BLaER1 treated with 17β-estradiol and CSF1 and Interleukin-3, amounts not matched to agents 10 nM and 100 nM (cell line): ENCODE data around the gene SLFNL1.

Source experiments
- H3K27ac ChIP-seq, 11 experiments: shearing (Covaris generic); formaldehyde crosslinking; 2 replicates each; pipeline ENCODE4 v1.8.1; 2022
- H3K27me3 ChIP-seq, 11 experiments: shearing (Covaris generic); formaldehyde crosslinking; 2 replicates each; pipeline ENCODE4 v1.8.1; 2022
- H3K36me3 ChIP-seq, 11 experiments: shearing (Covaris generic); formaldehyde crosslinking; 2 replicates each; pipeline ENCODE4 v1.8.1; 2022
- H3K4me1 ChIP-seq, 10 experiments: shearing (Covaris generic); formaldehyde crosslinking; 2 replicates each; pipeline ENCODE4 v1.8.1; 2022
- H3K4me2 ChIP-seq, 11 experiments: shearing (Covaris generic); formaldehyde crosslinking; 2 replicates each; pipeline ENCODE4 v1.8.1; 2022
- H3K4me3 ChIP-seq, 10 experiments: shearing (Covaris generic); formaldehyde crosslinking; 2 replicates each; pipeline ENCODE4 v1.8.1; 2022
- H3K9ac ChIP-seq, 11 experiments: shearing (Covaris generic); formaldehyde crosslinking; 2 replicates each; pipeline ENCODE4 v1.8.1; 2022
- H3K9me3 ChIP-seq, 11 experiments: shearing (Covaris generic); formaldehyde crosslinking; replicated peaks in 1 of 11; 2 replicates each; pipeline ENCODE4 v1.8.1; 2022
- H4K20me1 ChIP-seq, 11 experiments: shearing (Covaris generic); formaldehyde crosslinking; 2 replicates each; pipeline ENCODE4 v1.8.1; 2022
- Cebpa-rat ChIP-seq, 11 experiments: shearing (Covaris generic); IDR thresholded peaks; 2 replicates each; pipeline ENCODE4 v1.8.1; 2022

Gene SLFNL1

DNA sequence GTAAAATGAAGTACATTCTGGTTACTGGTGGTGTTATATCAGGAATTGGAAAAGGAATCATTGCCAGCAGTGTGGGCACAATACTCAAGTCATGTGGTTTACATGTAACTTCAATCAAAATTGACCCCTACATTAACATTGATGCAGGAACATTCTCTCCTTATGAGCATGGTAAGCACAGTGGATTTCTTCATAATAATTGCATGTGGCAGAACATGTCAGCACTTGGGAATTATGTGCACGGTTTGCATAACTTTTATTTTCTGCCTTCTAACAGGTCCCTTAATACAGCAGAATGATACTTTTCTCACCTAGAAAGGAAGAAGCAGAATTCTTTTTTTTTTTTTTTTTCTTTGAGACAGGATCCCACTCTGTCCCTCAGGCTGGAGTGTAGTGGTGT, 38.2 kb downstream of the SLFNL1 start:
- TF ChIP-seq Cebpa-rat (IDR thresholded peaks at IDR 0.05) = no peak
- Histone ChIP-seq H3K36me3 (peaks cover 38 to 73% (median 65%) of the 10 kb centered on the region in 11 experiments), H4K20me1 (peaks cover 0 to 80% (median 71%) of the 10 kb centered on the region in 11 experiments; a peak in 17 of 22 replicates), H3K9ac (peak overlapping the region in 1 of 11 experiments; percentile 98; a peak in 2 of 22 replicates), H3K4me1 (peaks cover 36 to 74% (median 71%) of the 10 kb centered on the region in 10 experiments), H3K4me3 (no peak overlapping the region), H3K27ac (no peak overlapping the region), H3K27me3 (no peaks in the 10 kb centered on the region), H3K4me2 (peak overlapping the region in 9 of 11 experiments; percentile 91 to 98 (median 95); a peak in 17 of 22 replicates), H3K9me3 (no peaks in the 10 kb centered on the region)

DNA sequence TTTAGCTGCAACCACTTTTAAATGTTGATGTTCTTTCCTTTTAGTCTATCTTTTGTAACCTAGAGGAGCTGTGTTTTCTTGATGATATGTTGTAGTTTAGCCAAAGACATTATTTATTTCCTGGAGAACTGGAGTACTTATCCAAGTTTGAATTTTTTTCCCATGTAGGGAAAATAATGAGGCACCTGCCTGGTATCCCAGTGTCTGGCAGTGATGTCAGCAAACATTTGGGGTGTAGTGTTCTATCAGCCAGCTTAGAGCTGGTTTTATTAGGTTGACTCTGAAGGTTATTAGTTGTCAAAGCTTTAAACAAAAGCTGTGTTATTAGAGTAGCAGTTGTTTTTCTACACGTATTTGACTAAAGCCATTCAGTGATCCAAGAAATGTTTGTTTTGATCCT, 38.8 kb downstream of the SLFNL1 start:
- Histone ChIP-seq H3K27ac (no peak overlapping the region), H3K4me2 (peak overlapping the region in 9 of 11 experiments; percentile 91 to 98 (median 95); a peak in 18 of 22 replicates), H3K27me3 (no peaks in the 10 kb centered on the region), H3K4me1 (peaks cover 36 to 74% (median 71%) of the 10 kb centered on the region in 10 experiments), H4K20me1 (peaks cover 0 to 76% (median 69%) of the 10 kb centered on the region in 11 experiments; a peak in 17 of 22 replicates), H3K9ac (peak overlapping the region in 5 of 11 experiments; percentile 1 to 99 (median 98); a peak in 5 of 22 replicates), H3K36me3 (peaks cover 33 to 67% (median 59%) of the 10 kb centered on the region in 11 experiments), H3K4me3 (no peak overlapping the region), H3K9me3 (no peaks in the 10 kb centered on the region)
- no peak for TF ChIP-seq Cebpa-rat (IDR thresholded peaks at IDR 0.05)

DNA sequence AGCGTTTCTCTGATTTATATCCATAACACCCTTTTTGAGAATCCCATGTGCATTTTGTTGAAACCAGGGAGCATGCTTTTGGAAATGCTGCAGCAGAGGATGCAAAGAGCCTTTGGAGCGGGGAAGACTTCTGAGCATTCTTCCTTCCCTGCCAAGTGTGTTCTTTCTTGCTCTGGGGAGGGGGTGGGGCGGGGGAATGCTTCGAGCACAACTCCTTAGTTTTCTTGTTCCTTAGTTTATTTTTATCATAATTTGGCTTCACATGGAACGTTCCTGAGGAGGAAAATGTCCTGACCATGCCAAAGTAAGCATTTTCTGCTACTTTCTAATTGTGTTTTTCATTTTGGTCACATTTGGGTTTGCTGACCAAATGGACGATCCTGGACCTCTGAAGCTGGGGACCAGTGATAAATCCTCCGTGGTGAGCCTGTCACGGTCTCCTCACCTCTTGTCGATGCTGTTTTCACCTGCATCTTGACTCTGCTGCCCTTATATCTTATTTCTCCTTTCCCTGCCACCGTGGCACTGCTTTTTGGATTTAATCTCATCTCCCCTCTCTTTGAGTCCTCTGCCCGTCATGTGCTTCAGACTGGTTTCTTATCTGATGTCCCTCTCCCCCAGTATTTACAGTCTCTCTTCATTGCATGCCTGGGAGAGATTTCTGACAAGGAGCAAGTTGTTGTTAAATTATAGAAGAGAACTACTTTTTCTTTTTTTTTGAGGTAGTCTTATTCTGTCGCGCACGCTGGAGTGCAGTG, 39.7 kb downstream of the SLFNL1 start:
- Histone ChIP-seq H3K4me1 (peaks cover 36 to 71% (median 67%) of the 10 kb centered on the region in 10 experiments), H3K9me3 (no peaks in the 10 kb centered on the region), H3K36me3 (peaks cover 24 to 59% (median 51%) of the 10 kb centered on the region in 11 experiments), H3K27me3 (no peaks in the 10 kb centered on the region), H3K9ac (peak overlapping the region in 9 of 11 experiments; percentile 84 to 99 (median 98); a peak in 16 of 22 replicates), H3K4me3 (peak overlapping the region in 8 of 10 experiments; percentile 78 to 95 (median 91); a peak in 15 of 20 replicates), H4K20me1 (peaks cover 0 to 68% (median 62%) of the 10 kb centered on the region in 11 experiments; a peak in 17 of 22 replicates), H3K27ac (no peak overlapping the region; a peak in 1 of 22 replicates), H3K4me2 (peak overlapping the region; percentile 90 to 98 (median 95); a peak in 21 of 22 replicates)
- TF ChIP-seq Cebpa-rat (IDR thresholded peaks at IDR 0.05) = no peak

DNA sequence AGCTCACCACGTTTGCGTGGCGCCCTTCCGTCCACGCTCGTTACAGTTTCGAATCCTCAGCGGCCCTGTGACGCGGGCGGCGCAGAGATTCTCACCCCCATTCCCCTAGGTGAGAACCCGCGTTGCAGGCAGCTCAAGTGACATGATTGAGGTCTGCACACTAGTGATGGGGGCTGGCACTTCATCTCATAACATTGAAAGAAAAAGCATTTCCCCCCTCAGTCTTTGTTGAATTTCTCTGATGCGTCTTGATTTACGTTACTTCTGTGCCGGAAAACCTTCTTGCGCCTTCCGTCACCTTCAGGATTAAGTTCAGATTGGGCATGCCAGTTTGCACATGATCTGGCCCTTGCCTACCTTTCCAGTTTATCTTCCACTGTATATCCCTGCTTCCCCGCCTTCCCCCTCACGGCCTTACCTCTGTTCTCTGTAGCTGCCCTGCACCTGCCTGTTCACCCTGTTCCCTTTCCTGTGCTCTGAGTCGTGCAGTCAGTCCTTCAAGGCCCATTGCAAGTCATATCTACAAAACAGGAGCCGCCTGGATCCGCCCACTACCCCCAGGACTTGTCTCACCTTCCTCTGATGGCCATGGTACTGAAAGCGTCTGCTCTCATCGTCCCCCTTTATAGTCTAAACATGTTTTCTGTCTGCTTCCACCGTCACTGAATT, 40.9 kb downstream of the SLFNL1 start:
- H3K4me3 ChIP-seq = peak overlapping the region; percentile 74 to 95 (median 86)
- H3K36me3 ChIP-seq = peaks cover 13 to 46% (median 38%) of the 10 kb centered on the region in 11 experiments
- peak overlapping the region; percentile 84 to 99 (median 98) for H3K9ac ChIP-seq
- H4K20me1 ChIP-seq = peaks cover 0 to 56% (median 50%) of the 10 kb centered on the region in 11 experiments; a peak in 17 of 22 replicates
- peak overlapping the region; percentile 90 to 98 (median 95) for H3K4me2 ChIP-seq
- H3K9me3 ChIP-seq = no peaks in the 10 kb centered on the region
- H3K27me3 ChIP-seq = no peaks in the 10 kb centered on the region
- TF ChIP-seq Cebpa-rat (IDR thresholded peaks at IDR 0.05) = no peak
- H3K4me1 ChIP-seq = peaks cover 35 to 59% (median 56%) of the 10 kb centered on the region in 10 experiments
- H3K27ac ChIP-seq = peak overlapping the region; percentile 79 to 99 (median 98)

DNA sequence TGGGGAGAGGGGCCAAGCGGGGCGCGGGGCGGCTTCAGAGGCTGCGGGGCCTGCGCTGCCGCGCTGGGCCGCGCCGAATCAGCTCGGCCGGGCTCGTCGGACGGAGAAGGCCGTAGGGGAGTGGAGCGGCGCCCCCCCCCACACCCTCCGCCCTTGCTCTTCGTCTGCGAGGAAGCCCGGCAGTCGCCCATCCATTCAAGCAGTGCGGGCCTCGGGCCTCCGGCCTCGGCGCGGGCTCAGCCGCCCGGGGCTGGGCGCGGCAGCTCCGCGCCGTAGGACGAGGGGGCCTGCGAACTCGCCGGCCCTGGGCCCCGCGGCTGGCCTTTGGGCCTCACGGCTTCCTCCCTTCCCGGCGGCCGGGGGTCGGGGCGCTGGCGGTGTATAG, 41.5 kb downstream of the SLFNL1 start:
- Histone ChIP-seq H4K20me1 (peaks cover 0 to 50% (median 45%) of the 10 kb centered on the region in 11 experiments; a peak in 17 of 22 replicates), H3K4me1 (peaks cover 30 to 56% (median 53%) of the 10 kb centered on the region in 10 experiments)

DNA sequence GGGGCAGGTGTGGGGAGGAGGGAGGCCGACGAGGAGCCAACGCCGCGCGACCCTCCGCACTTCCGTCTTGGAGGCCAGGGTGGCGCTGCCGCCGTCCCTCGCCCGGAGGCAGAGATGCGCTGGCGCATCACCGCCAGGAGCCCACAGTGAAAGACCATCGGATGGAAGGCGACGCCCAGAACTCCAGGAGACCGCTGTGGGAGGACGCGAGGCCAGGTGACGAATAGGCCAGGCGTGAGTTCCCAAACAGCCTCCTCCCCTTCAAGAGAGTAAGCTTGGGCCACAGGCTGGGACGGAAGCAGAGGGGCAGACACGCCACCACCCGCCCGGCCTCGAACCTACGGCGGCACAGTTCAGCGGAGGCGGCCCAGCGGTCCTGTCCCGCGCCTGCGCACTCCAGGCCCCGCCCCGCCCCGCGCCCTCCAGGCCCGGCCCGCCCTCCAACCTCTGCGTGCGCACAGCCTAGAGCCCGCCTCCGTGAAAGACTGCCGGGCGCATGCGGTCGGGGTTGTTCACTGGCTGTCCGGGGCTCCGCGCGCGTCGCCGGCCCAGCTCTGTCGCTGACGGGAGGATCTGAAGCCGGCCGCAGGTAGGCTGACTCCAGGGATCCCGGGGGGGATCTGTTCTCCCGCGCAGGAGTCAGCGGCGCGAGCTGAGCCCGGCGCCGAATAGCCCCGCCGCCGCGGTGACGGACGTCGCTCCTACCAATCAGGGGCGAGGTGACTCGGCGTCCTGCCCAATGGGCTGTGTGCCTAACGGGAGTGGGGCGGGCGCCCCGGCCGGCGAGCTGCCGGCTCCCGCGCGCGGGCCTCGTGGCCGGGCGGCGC, 42.1 kb downstream of the SLFNL1 start, which contains the start of gene CTPS1:
CTPS1 (plus strand) TSS at position 456 of the 827 bp plus-strand sequence. CDS start 3,595 bp downstream, outside the sequence.
- Histone ChIP-seq H4K20me1 (peaks cover 0 to 44% (median 39%) of the 10 kb centered on the region in 11 experiments; a peak in 17 of 22 replicates), H3K4me2 (peak within 1 kb of the TSS; percentile 90 to 98 (median 95)), H3K27me3 (no peaks in the 10 kb centered on the region), H3K9ac (peak within 1 kb of the TSS; percentile 84 to 99 (median 98)), H3K27ac (peak within 1 kb of the TSS; percentile 79 to 99 (median 98)), H3K9me3 (no peaks in the 10 kb centered on the region), H3K4me3 (peak within 1 kb of the TSS; percentile 74 to 95 (median 86)), H3K36me3 (peaks cover 9 to 35% (median 26%) of the 10 kb centered on the region in 11 experiments), H3K4me1 (peaks cover 24 to 50% (median 47%) of the 10 kb centered on the region in 10 experiments)
- no peak for TF ChIP-seq Cebpa-rat (IDR thresholded peaks at IDR 0.05)

More for the DNA sequence above, 41.5 kb downstream of the SLFNL1 start:
- Histone ChIP-seq H3K9ac (peak overlapping the region; percentile 84 to 99 (median 98)), H3K27me3 (no peaks in the 10 kb centered on the region), H3K4me2 (peak overlapping the region; percentile 90 to 98 (median 95)), H3K27ac (peak overlapping the region; percentile 79 to 99 (median 98)), H3K9me3 (no peaks in the 10 kb centered on the region), H3K4me3 (peak overlapping the region; percentile 74 to 95 (median 86)), H3K36me3 (peaks cover 13 to 41% (median 32%) of the 10 kb centered on the region in 11 experiments)
- TF ChIP-seq Cebpa-rat (IDR thresholded peaks at IDR 0.05) = no peak

DNA sequence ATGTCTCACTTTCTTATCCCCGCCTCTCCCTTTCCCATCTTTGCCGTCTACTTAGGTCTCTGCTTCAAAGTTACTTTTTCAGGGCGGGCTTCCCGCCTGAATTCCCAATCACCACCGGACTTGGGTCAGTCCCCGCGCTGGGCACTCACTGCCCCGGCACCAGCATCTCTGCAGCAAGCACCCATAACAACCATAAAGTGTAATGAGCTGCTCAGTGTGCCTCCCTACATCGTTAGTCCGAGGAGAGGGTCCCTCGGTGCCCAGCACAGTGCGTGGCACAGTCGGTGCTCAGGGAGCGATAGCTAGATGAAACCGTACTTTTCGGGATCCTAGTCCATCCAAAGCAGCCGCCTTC, 42.7 kb downstream of the SLFNL1 start:
- H3K36me3 ChIP-seq = peaks cover 4 to 29% (median 21%) of the 10 kb centered on the region in 11 experiments; a peak in 21 of 22 replicates
- H3K27me3 ChIP-seq = no peaks in the 10 kb centered on the region
- peak overlapping the region; percentile 79 to 99 (median 98); a peak in 21 of 22 replicates for H3K27ac ChIP-seq
- TF ChIP-seq Cebpa-rat (IDR thresholded peaks at IDR 0.05) = no peak
- H3K9me3 ChIP-seq = no peaks in the 10 kb centered on the region
- peaks cover 0 to 38% (median 34%) of the 10 kb centered on the region in 11 experiments; a peak in 17 of 22 replicates for H4K20me1 ChIP-seq
- peak overlapping the region; percentile 84 to 99 (median 98); a peak in 21 of 22 replicates for H3K9ac ChIP-seq
- H3K4me3 ChIP-seq = peak overlapping the region; percentile 74 to 95 (median 86)
- peak overlapping the region; percentile 59 to 98 (median 91) for H3K4me2 ChIP-seq
- H3K4me1 ChIP-seq = peaks cover 25 to 47% (median 45%) of the 10 kb centered on the region in 10 experiments

DNA sequence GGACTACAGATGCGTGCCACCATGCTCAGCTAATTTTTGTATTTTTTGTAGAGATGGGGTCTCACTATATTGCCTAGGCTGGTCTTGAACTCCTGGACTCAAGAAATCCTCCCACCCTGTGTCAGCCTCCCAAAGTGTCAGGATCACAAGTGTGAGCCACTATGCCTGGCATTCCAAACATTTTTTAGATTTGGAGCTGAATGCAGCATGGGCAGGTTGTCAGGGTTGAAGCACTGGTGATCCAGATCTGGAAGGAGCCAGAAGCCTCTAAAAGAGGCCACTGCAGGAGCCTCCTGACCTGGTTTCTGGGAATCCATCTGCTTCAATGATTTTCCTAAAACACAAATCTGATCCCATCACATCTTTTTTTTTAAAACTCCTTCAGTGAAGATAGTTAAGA, 43.8 kb downstream of the SLFNL1 start:
- H3K4me3 ChIP-seq = no peak overlapping the region
- no peak for TF ChIP-seq Cebpa-rat (IDR thresholded peaks at IDR 0.05)
- peaks cover 0 to 17% (median 9%) of the 10 kb centered on the region in 11 experiments; a peak in 10 of 22 replicates for H3K36me3 ChIP-seq
- peaks cover 0 to 27% (median 22%) of the 10 kb centered on the region in 11 experiments; a peak in 17 of 22 replicates for H4K20me1 ChIP-seq
- H3K27ac ChIP-seq = no peak overlapping the region
- no peaks in the 10 kb centered on the region for H3K9me3 ChIP-seq
- H3K4me2 ChIP-seq = no peak overlapping the region
- peaks cover 28 to 39% (median 36%) of the 10 kb centered on the region in 10 experiments for H3K4me1 ChIP-seq
- H3K27me3 ChIP-seq = no peaks in the 10 kb centered on the region
- no peak overlapping the region for H3K9ac ChIP-seq
